Dedifferentiated amniotic fluid mesenchymal stem cell (primary cell): ENCODE results near the gene PAWR.
"Not testable (repeated sequence)": the region's sequence is repeated elsewhere in the genome, so short reads cannot be mapped to it uniquely, and the experiment has no call there.

Experiments used
- DNase-seq: peaks from one replicate; pipeline ENCODE4 v3.0.0-alpha.2; 2016; ENCODE audit errors: extremely low spot score

Gene PAWR

GRCh38 chr12:79591988-79592387, 98.8 kb downstream of the PAWR start:
- DNase-seq, result no peak

GRCh38 chr12:79590751-79591150, 100.0 kb downstream of the PAWR start:
- DNase-seq, result no peak

- no peak for DNase-seq
Measured at GRCh38 chr12:79587368-79587767, 103.4 kb downstream of the PAWR start.

- no peak for DNase-seq
Measured at GRCh38 chr12:79585147-79585546, 105.6 kb downstream of the PAWR start.

GRCh38 chr12:79573820-79574219, 116.9 kb downstream of the PAWR start:
- no peak for DNase-seq

- DNase-seq, result no peak
Measured at GRCh38 chr12:79569679-79570078, 121.1 kb downstream of the PAWR start.

- no peak for DNase-seq
Measured at GRCh38 chr12:79567175-79567563, 123.6 kb downstream of the PAWR start.

GRCh38 chr12:79566452-79567174, 124.2 kb downstream of the PAWR start:
- no peak for DNase-seq

- not testable (repeated sequence) for DNase-seq
Measured at GRCh38 chr12:79564727-79565350, 125.9 kb downstream of the PAWR start.

- DNase-seq, result no peak
Measured at GRCh38 chr12:79563021-79563740, 127.6 kb downstream of the PAWR start.

- no peak for DNase-seq
Measured at GRCh38 chr12:79561401-79562132, 129.2 kb downstream of the PAWR start.

GRCh38 chr12:79560225-79560889, 130.4 kb downstream of the PAWR start:
- DNase-seq, result no peak

- DNase-seq, result no peak
Measured at GRCh38 chr12:79559591-79559990, 131.2 kb downstream of the PAWR start.

- DNase-seq, result no peak
Measured at GRCh38 chr12:79558924-79559469, 131.8 kb downstream of the PAWR start.

GRCh38 chr12:79557690-79558315, 133.0 kb downstream of the PAWR start:
- peak; percentile 33 for DNase-seq

- peak; percentile 74 for DNase-seq
Measured at GRCh38 chr12:79555028-79555925, 135.5 kb downstream of the PAWR start.

GRCh38 chr12:79553863-79554574, 136.7 kb downstream of the PAWR start:
- no peak for DNase-seq

- DNase-seq, result no peak
Measured at GRCh38 chr12:79552192-79552591, 138.6 kb downstream of the PAWR start.
